OCI-LY3 (cell line): ENCODE data around the gene GLYR1.

ENCODE experiments used
- CTCF ChIP-seq: fragments of 200-600, 300-600 bp; sonication (generic); IDR thresholded peaks from 2 replicates; pipeline ENCODE4 v1.5.1; 2014; ENCODE audit warnings: antibody characterized with exemption, low read length, low read depth
- EZH2phosphoT487 ChIP-seq: fragments of 200-600 bp; shearing (Covaris generic); IDR thresholded peaks from 2 replicates; pipeline ENCODE4 v1.6.1; 2018; ENCODE audit warnings: antibody characterized with exemption, mixed run types, low read depth

DNA sequence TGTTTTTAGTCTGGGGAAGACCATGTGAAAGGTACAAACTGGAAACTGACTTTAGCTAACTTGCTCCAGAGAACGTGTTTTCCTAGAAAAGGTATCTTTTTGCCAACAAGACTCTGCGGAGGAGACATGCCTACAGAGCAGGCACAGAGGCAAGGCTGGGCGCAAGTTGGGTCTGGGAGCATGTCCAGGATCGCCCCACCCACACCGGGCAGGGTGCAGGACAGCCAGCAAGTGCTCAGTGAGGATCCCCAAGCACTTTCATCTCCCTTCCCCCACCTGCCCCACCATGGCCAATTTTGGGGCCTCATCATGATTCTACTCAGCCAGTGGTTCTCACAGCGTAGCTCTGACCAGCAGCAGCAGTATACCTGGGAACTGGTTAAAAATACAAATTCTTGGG lies 26.4 kb downstream of the GLYR1 start:
- TF ChIP-seq CTCF: no peak
- no peak for TF ChIP-seq EZH2phosphoT487
